Esophagus muscularis mucosa (tissue), 4 donors: ENCODE results near the gene CTDSPL. TPM values are rescaled to one million over a fixed set of nuclear protein-coding genes. Genes with fewer than 3 reads are reported as not detected.

Experiments
- DNase-seq: peaks from one replicate; pipeline ENCODE4 v3.0.0-alpha.2; 2017; ENCODE audit errors: extremely low spot score
- H3K27ac ChIP-seq, 4 donors: fragments of 200-600 bp; sonication (generic); replicated peaks in 1 of 4; 1 replicate in 3 of 4; 2 replicates in 1 of 4; pipeline ENCODE4 v1.5.1; 2016 to 2019; ENCODE audit warnings: mild to moderate bottlenecking in 1 of 4
- H3K27me3 ChIP-seq, 4 donors: fragments of 200-600 bp; sonication (generic); one replicate each; pipeline versions ENCODE4 v1.5.1 to v1.6.0; 2016 to 2019
- H3K36me3 ChIP-seq, 4 donors: fragments of 200-600 bp; sonication (generic); one replicate each; pipeline ENCODE4 v1.5.1; 2016 to 2019
- H3K4me1 ChIP-seq, 4 donors: fragments of 200-600 bp; sonication (generic); one replicate each; pipeline ENCODE4 v1.5.1; 2016 to 2019
- H3K4me3 ChIP-seq, 4 donors: fragments of 200-600 bp; sonication (generic); 1 replicate in 2 of 4; 2 replicates in 2 of 4; pipeline ENCODE4 v1.5.1; 2016 to 2019; ENCODE audit warnings: mild to moderate bottlenecking in 4 of 4, moderate library complexity in 1 of 4
- H3K9me3 ChIP-seq, 4 donors: fragments of 200-600 bp; sonication (generic); 1 replicate in 3 of 4; 2 replicates in 1 of 4; pipeline ENCODE4 v1.5.1; 2016 to 2019
- CTCF ChIP-seq, 3 experiments: fragments of 200-600 bp in 2 of 3; fragments of 450-650 bp in 1 of 3; sonication (generic) in 2 of 3; IDR thresholded peaks; one replicate each; pipeline ENCODE4 v1.5.1; 2017 to 2019; ENCODE audit warnings: antibody characterized with exemption in 3 of 3, mild to moderate bottlenecking in 2 of 3, moderate library complexity in 1 of 3
- EP300 ChIP-seq: sonication (generic); formaldehyde crosslinking; IDR thresholded peaks from one replicate; pipeline ENCODE4 v1.6.1; 2017; ENCODE audit warnings: antibody characterized with exemption
- POLR2A ChIP-seq: fragments of 450-650 bp; IDR thresholded peaks from one replicate; pipeline ENCODE4 v1.6.1; 2017; ENCODE audit warnings: antibody characterized with exemption, moderate library complexity, mild to moderate bottlenecking, low read depth
- POLR2AphosphoS5 ChIP-seq, 2 donors: sonication (generic); formaldehyde crosslinking; IDR thresholded peaks; one replicate each; pipeline ENCODE4 v1.6.1; 2017; ENCODE audit warnings: antibody characterized with exemption in 2 of 2
- WGBS: methylation state at CpG from one replicate; pipeline ENCODE4 v1.1.5; 2018; 5-methylcytosine and 5-hydroxymethylcytosine counted together
- intact Hi-C: fragments of 100-400 bp; cut with DNase I; formaldehyde crosslinking; loops from one replicate; pipeline ENCODE4 v1.15.1; 2023
- total RNA-seq, 4 donors: library from RNA; depleted of rRNA; stranded (reverse); fragments of >200 nt; gene quantifications; one replicate each; pipeline versions ENCODE4 v1.1.0 to v1.2.1, GENCODE V29; 2016

The CTDSPL gene
- total RNA-seq, 4 donors from 2014 or later: 39.9 to 60.6 (median 54.6) TPM

GRCh38 chr3:37824954-37825328, 36.7 kb upstream of the CTDSPL start:
- Histone ChIP-seq H3K36me3 (peaks cover 0 to 4% (median 0%) of the 10 kb centered on the region in 4 donors), H3K27ac (no peak overlapping the region), H3K4me3 (no peak overlapping the region), H3K9me3 (no peaks in the 10 kb centered on the region), H3K27me3 (no peaks in the 10 kb centered on the region), H3K4me1 (peaks cover 8 to 30% (median 18%) of the 10 kb centered on the region in 4 donors)
- 50% methylated on average over 1 of the region's 1 CpG for WGBS
- no peak for DNase-seq
- intact Hi-C loops: no loop called here
- TF ChIP-seq POLR2A: no peak
- TF ChIP-seq POLR2AphosphoS5 (IDR thresholded peaks at IDR 0.05): no peak
- TF ChIP-seq CTCF (IDR thresholded peaks at IDR 0.05): no peak
- TF ChIP-seq EP300: no peak

- WGBS: 81% methylated on average over 3 of the region's 3 CpGs
- no peak for DNase-seq
- H3K9me3 ChIP-seq: no peaks in the 10 kb centered on the region
- H3K27ac ChIP-seq: no peak overlapping the region
- no peak overlapping the region for H3K4me3 ChIP-seq
- H3K27me3 ChIP-seq: no peaks in the 10 kb centered on the region
- TF ChIP-seq CTCF (IDR thresholded peaks at IDR 0.05): no peak
- no peak for TF ChIP-seq POLR2AphosphoS5 (IDR thresholded peaks at IDR 0.05)
- TF ChIP-seq EP300: no peak
- no peak for TF ChIP-seq POLR2A
- H3K36me3 ChIP-seq: peaks cover 0 to 4% (median 0%) of the 10 kb centered on the region in 4 donors
- intact Hi-C loops: no loop called here
- H3K4me1 ChIP-seq: peaks cover 3 to 21% (median 16%) of the 10 kb centered on the region in 4 donors
Measured at GRCh38 chr3:37825744-37826400, 35.8 kb upstream of the CTDSPL start.

DNA sequence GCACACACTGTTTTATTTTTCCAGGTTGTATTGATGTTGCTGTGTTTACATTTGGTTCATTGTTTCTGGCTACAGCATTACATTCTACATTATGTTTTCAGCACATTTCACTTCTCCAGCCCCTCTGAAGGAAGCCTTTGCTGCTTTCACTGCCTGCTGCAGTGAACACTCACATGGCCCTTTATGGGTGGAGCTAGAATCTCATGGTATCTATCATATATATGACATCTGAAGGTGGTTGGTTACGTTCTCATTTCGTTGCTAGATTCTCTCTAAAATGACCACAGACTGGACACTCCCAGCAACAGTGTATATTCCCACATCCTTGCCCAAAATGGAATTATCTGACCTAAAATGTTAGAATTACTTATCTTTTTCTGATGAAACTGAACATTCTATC, 35.2 kb upstream of the CTDSPL start:
- no peaks in the 10 kb centered on the region for H3K27me3 ChIP-seq
- H3K27ac ChIP-seq: no peak overlapping the region
- DNase-seq: no peak
- no peaks in the 10 kb centered on the region for H3K36me3 ChIP-seq
- whole genome bisulfite sequencing: 59% methylated on average over 2 of the region's 2 CpGs
- intact Hi-C loops: no loop called here
- no peak for TF ChIP-seq POLR2A
- no peak for TF ChIP-seq EP300
- no peak for TF ChIP-seq POLR2AphosphoS5 (IDR thresholded peaks at IDR 0.05)
- TF ChIP-seq CTCF (IDR thresholded peaks at IDR 0.05): no peak
- no peaks in the 10 kb centered on the region for H3K9me3 ChIP-seq
- H3K4me1 ChIP-seq: peaks cover 3 to 21% (median 16%) of the 10 kb centered on the region in 4 donors
- no peak overlapping the region for H3K4me3 ChIP-seq

GRCh38 chr3:37826933-37827332, 34.7 kb upstream of the CTDSPL start:
- Histone ChIP-seq H3K4me1 (peaks cover 3 to 21% (median 16%) of the 10 kb centered on the region in 4 donors), H3K4me3 (no peak overlapping the region), H3K27ac (no peak overlapping the region), H3K9me3 (no peaks in the 10 kb centered on the region), H3K27me3 (no peaks in the 10 kb centered on the region), H3K36me3 (no peaks in the 10 kb centered on the region)
- TF ChIP-seq POLR2AphosphoS5 (IDR thresholded peaks at IDR 0.05) (no peak), POLR2A (no peak), CTCF (IDR thresholded peaks at IDR 0.05) (no peak), EP300 (no peak)
- intact Hi-C loops: no loop called here
- DNase-seq: no peak
- WGBS: 86% methylated on average over 1 of the region's 1 CpG

DNA sequence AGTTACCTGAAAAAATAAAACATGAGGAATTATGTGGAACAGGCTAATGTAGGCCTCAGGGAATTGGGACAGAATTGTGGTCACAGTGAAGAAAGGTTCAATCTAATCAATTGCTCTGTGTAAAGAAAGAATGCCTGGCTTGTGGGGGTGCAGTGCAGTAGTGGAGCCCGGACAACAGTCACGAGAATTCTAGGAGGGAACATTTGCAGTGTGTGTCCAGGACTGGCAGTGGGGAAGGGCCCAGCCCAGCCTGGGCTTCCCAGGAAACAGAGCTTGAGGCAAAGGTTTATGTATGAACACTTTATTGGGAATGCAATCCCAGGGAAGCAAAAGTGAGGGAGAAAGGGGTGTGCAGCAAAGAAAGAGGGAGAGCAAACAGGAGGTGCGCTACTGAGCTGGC, 29.2 kb upstream of the CTDSPL start:
- Histone ChIP-seq H3K36me3 (peaks cover 0 to 9% (median 0%) of the 10 kb centered on the region in 4 donors), H3K27me3 (no peaks in the 10 kb centered on the region), H3K27ac (no peak overlapping the region), H3K4me1 (no peaks in the 10 kb centered on the region), H3K9me3 (no peaks in the 10 kb centered on the region), H3K4me3 (no peak overlapping the region)
- WGBS: 84% methylated on average over 3 of the region's 3 CpGs
- TF ChIP-seq CTCF (IDR thresholded peaks at IDR 0.05) (no peak), EP300 (no peak), POLR2A (no peak), POLR2AphosphoS5 (IDR thresholded peaks at IDR 0.05) (no peak)
- intact Hi-C loops: no loop called here
- DNase-seq: no peak
